HL-60 (cell line): ENCODE data around the gene MYMK.

Source experiments
- CTCF ChIP-seq: IDR thresholded peaks from one replicate; pipeline ENCODE4 v1.5.1; 2011; ENCODE audit warnings: low read length, control low read depth, inconsistent platforms; ENCODE audit not compliant: insufficient read depth
- GABPA ChIP-seq: IDR thresholded peaks from 2 replicates; pipeline ENCODE4 v1.6.1; 2012; ENCODE audit warnings: low read depth
- POLR2AphosphoS5 ChIP-seq: IDR thresholded peaks from 2 replicates; pipeline ENCODE4 v1.6.1; 2012; ENCODE audit warnings: low read depth
- REST ChIP-seq: IDR thresholded peaks from 2 replicates; pipeline ENCODE4 v1.6.1; 2012; ENCODE audit warnings: low read depth; ENCODE audit not compliant: insufficient replicate concordance
- SPI1 ChIP-seq: IDR thresholded peaks from 2 replicates; pipeline ENCODE4 v1.6.1; 2012; ENCODE audit warnings: low read depth, mild to moderate bottlenecking, borderline replicate concordance

- TF ChIP-seq CTCF (no peak), REST (no peak), POLR2AphosphoS5 (no peak), GABPA (no peak), SPI1 (no peak)
Observed at GRCh38 chr9:133502112-133502511, 22.6 kb downstream of the MYMK start.
